Vagina (tissue), 2 donors: Measurements from ENCODE around the gene LRMDA.

Experiments
- CTCF ChIP-seq, 3 experiments: fragments of 450-650 bp in 2 of 3; fragments of 200-600 bp in 1 of 3; sonication (generic) in 1 of 3; IDR thresholded peaks; one replicate each; pipeline ENCODE4 v1.5.1; 2017 to 2019; ENCODE audit warnings: antibody characterized with exemption in 3 of 3, mild to moderate bottlenecking in 2 of 3, moderate library complexity in 2 of 3
- POLR2AphosphoS5 ChIP-seq, 2 donors: sonication (generic); formaldehyde crosslinking; IDR thresholded peaks; one replicate each; pipeline ENCODE4 v1.9.0; 2017; ENCODE audit warnings: antibody characterized with exemption in 2 of 2, mild to moderate bottlenecking in 2 of 2, low read depth in 1 of 2; ENCODE audit not compliant: insufficient read depth in 1 of 2

GRCh38 chr10:75716506-75716905 is 285.1 kb downstream of the LRMDA start:
- TF ChIP-seq POLR2AphosphoS5 (IDR thresholded peaks at IDR 0.05; ENCODE audit: insufficient read depth in 1 of 2, low read depth in 1 of 2): no peak
- TF ChIP-seq CTCF (IDR thresholded peaks at IDR 0.05): no peak
